ENCODE measurements around the gene HERPUD2. TPM values are rescaled to one million over a fixed set of nuclear protein-coding genes. Genes with fewer than 3 reads are reported as not detected.

HERPUD2 gene
- total and polyA plus RNA-seq, 2 of the 4 experiments (the other 2 are of a cell fraction): 22.2 to 27.2 TPM

DNA sequence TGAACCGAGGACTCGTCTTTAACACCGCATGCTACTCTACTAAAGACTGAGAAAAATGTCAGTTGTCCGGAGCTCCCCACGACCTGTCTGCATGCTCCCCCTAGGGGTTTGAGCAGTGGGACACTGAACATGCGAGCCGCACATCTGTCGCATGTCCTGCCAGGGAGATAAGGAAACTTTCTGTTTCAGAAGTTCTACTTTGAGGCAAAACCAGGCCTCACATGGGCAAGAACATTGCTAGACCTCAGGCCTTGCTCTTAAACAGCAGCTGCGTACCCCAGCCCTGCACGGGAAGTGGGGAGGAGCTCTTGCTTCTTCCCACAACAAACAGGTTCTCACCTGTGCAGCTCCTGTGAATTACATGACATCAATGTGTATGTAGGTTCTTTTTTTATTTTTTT lies 30.3 kb upstream of the HERPUD2 start:
- Histone ChIP-seq H3K18ac (ENCODE audit: low read depth, low read length) (no peak overlapping the region), H3K9me1 (ENCODE audit: insufficient read depth, low read length) (no peaks in the 10 kb centered on the region), H3K14ac (replicated peaks; ENCODE audit: low read depth, low read length) (no peak overlapping the region), H3K9me3 (ENCODE audit: control insufficient read depth, insufficient read depth, low read length) (no peaks in the 10 kb centered on the region; the same call in 1 of the 2 replicates), H2BK120ac (ENCODE audit: low read depth, low read length) (no peak overlapping the region), H3K79me1 (ENCODE audit: low read depth in 1 of 2, low read length in 2 of 2) (no peaks in the 10 kb centered on the region), H3K23ac (ENCODE audit: low read depth, low read length) (no peak overlapping the region), H3K9ac (ENCODE audit: low read depth, low read length) (no peak overlapping the region), H2BK5ac (ENCODE audit: low read depth, low read length, poor library complexity, severe bottlenecking) (no peak overlapping the region), H4K20me1 (ENCODE audit: insufficient read depth, low read length) (no peaks in the 10 kb centered on the region), H2BK20ac (ENCODE audit: low read depth, low read length) (no peak overlapping the region), H2AFZ (replicated peaks; ENCODE audit: low read length, poor library complexity) (peak overlapping the region; percentile 23), H4K5ac (ENCODE audit: low read depth, low read length) (no peak overlapping the region), H4K91ac (ENCODE audit: insufficient read depth, low read depth, low read length) (no peak overlapping the region), H3K4me2 (ENCODE audit: low read depth, low read length) (no peak overlapping the region), H4K8ac (ENCODE audit: low read depth in 2 of 2, low read length in 2 of 2) (no peak overlapping the region), H3K36me3 (ENCODE audit: control insufficient read depth, insufficient read depth, low read length) (no peaks in the 10 kb centered on the region), H2AK5ac (ENCODE audit: low read depth, low read length) (no peak overlapping the region), H2BK15ac (ENCODE audit: low read depth, low read length) (no peak overlapping the region), H2AK9ac (replicated peaks; ENCODE audit: low read depth, low read length, poor library complexity) (no peak overlapping the region), H3K27me3 (ENCODE audit: control insufficient read depth, insufficient read depth, low read length) (peaks cover 5% of the 10 kb centered on the region), H3K27ac (ENCODE audit: insufficient read depth, low read length) (no peak overlapping the region), H3K56ac (ENCODE audit: extremely low read depth, insufficient read depth, low read length) (no peak overlapping the region), H3K4me1 (ENCODE audit: control insufficient read depth, insufficient read depth, low read length) (peaks cover 2% of the 10 kb centered on the region; the same call in 1 of the 2 replicates), H3K4ac (ENCODE audit: low read depth, low read length) (no peak overlapping the region), H3K4me3 (ENCODE audit: insufficient read depth, low read depth, low read length) (no peak overlapping the region)
- WGBS, 2 experiments (ENCODE audit: extremely low coverage in 2 of 2, insufficient read length in 1 of 2): 80% methylated on average over 5 of the region's 10 CpGs; no CpG with 5 or more reads in 1 of the 2 experiments
- ChIA-PET CTCF (interaction anchor here (0.6 kb wide), 1 partner anchor 33 kb away, joined by 3 read pairs; no protein-coding TSS in a partner anchor), POLR2A (ENCODE audit: unreplicated experiment) (interaction anchor here (0.6 kb wide), 1 partner anchor 1821 kb away, joined by 17 read pairs; no protein-coding TSS in a partner anchor)
- BruUV-seq (replicated peaks): no TSS peak
- in situ Hi-C loops (cut with MboI; ENCODE audit: low sequenced_read_pairs): no loop called here
- intact Hi-C loops (cut with micrococcal nuclease): no loop called here
- dilution Hi-C loops (cut with HindIII; ENCODE audit: low sequenced_read_pairs, unreplicated experiment): no loop called here
- TF ChIP-seq NFE2L2 (IDR thresholded peaks at IDR 0.05; ENCODE audit: low read depth, low read length) (no peak), RCOR1 (IDR thresholded peaks at IDR 0.05; ENCODE audit: insufficient replicate concordance, low read length) (no peak), FOS (IDR thresholded peaks at IDR 0.05; ENCODE audit: low read depth, low read length) (no peak), BHLHE40 (IDR thresholded peaks at IDR 0.05; ENCODE audit: low read depth, low read length) (no peak)
- no peak for ATAC-seq (ENCODE audit: low read depth)
- DNase-seq: no peak
